Measurements from ENCODE around the gene MAP3K5.

DNA sequence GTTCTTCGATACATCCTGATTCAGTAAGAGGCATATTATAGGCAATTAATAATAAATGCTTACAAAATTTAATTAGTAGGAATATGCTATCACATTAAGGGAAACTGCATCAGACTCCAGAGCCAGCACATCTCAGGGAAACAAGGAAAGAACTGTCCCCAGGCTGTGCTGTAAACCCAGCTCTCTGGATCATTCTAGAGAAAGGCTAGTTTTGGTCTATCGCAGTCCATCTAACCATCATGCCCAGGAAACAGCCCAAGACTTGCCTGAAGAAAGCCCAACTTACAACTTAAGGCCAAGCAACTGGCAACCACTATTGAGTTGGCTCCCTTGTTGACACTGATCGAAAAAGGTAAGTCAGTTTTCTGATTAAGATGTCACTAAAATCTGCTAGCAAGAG, 11.3 kb downstream of the MAP3K5 start:
- TF ChIP-seq, protein P1, sequence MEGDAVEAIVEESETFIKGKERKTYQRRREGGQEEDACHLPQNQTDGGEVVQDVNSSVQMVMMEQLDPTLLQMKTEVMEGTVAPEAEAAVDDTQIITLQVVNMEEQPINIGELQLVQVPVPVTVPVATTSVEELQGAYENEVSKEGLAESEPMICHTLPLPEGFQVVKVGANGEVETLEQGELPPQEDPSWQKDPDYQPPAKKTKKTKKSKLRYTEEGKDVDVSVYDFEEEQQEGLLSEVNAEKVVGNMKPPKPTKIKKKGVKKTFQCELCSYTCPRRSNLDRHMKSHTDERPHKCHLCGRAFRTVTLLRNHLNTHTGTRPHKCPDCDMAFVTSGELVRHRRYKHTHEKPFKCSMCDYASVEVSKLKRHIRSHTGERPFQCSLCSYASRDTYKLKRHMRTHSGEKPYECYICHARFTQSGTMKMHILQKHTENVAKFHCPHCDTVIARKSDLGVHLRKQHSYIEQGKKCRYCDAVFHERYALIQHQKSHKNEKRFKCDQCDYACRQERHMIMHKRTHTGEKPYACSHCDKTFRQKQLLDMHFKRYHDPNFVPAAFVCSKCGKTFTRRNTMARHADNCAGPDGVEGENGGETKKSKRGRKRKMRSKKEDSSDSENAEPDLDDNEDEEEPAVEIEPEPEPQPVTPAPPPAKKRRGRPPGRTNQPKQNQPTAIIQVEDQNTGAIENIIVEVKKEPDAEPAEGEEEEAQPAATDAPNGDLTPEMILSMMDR (IDR thresholded peaks at IDR 0.05): no peak
- no peak for TF ChIP-seq POLR2A (IDR thresholded peaks at IDR 0.05; ENCODE audit: low read depth)
- TF ChIP-seq EP300 (IDR thresholded peaks at IDR 0.05): no peak
